Esophagus squamous epithelium (tissue), 4 donors: ENCODE data around the gene PCSK6.

Experiments used
- POLR2A ChIP-seq, 4 donors: fragments of 450-650 bp; IDR thresholded peaks; one replicate each; pipeline ENCODE4 v1.6.1; 2017; ENCODE audit warnings: antibody characterized with exemption in 4 of 4, mild to moderate bottlenecking in 4 of 4, moderate library complexity in 3 of 4
- TF ChIP-seq, protein P1 (sequence below), 6 experiments: fragments of 450-650 bp in 4 of 6; fragments of 200-600 bp in 2 of 6; sonication (generic) in 2 of 6; IDR thresholded peaks; one replicate each; pipeline ENCODE4 v1.5.1; 2016 to 2019; ENCODE audit warnings: antibody characterized with exemption in 6 of 6, mild to moderate bottlenecking in 4 of 6, moderate library complexity in 4 of 6

DNA sequence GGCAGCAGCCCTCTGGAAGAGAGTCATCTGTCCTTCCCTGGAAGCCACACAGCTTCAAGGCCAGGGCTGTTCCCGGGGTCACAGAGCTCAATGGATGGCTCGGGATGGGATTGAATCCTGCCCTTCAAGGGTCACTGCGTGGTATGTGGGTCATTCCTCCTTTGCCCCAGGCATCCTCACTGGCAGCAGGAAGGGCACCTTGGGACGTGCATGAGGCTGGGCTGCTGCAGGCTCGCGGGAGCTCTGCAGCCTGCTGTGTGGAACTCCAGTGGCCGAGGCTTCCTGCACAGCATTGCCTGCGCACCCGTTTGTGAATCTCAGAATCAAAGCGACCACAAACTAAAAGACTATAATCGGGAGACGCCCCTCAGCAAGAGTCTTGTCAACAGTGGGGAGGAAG, 60.7 kb downstream of the PCSK6 start:
- TF ChIP-seq, protein P1, sequence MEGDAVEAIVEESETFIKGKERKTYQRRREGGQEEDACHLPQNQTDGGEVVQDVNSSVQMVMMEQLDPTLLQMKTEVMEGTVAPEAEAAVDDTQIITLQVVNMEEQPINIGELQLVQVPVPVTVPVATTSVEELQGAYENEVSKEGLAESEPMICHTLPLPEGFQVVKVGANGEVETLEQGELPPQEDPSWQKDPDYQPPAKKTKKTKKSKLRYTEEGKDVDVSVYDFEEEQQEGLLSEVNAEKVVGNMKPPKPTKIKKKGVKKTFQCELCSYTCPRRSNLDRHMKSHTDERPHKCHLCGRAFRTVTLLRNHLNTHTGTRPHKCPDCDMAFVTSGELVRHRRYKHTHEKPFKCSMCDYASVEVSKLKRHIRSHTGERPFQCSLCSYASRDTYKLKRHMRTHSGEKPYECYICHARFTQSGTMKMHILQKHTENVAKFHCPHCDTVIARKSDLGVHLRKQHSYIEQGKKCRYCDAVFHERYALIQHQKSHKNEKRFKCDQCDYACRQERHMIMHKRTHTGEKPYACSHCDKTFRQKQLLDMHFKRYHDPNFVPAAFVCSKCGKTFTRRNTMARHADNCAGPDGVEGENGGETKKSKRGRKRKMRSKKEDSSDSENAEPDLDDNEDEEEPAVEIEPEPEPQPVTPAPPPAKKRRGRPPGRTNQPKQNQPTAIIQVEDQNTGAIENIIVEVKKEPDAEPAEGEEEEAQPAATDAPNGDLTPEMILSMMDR (IDR thresholded peaks at IDR 0.05) = no peak
- no peak for TF ChIP-seq POLR2A (IDR thresholded peaks at IDR 0.05)
